GM08714 (cell line): ENCODE measurements around the gene IFITM10.

ENCODE experiments used
- H3K4me3 ChIP-seq: fragments of 200-500 bp; sonication (Bioruptor generic); 2 replicates; pipeline ENCODE4 v1.5.1; 2014; ENCODE audit warnings: mild to moderate bottlenecking, low read length, inconsistent platforms
- ZNF274 ChIP-seq: IDR thresholded peaks from 2 replicates; pipeline ENCODE4 v1.6.1; 2012; ENCODE audit warnings: mild to moderate bottlenecking, low read depth, low read length

IFITM10 gene

DNA sequence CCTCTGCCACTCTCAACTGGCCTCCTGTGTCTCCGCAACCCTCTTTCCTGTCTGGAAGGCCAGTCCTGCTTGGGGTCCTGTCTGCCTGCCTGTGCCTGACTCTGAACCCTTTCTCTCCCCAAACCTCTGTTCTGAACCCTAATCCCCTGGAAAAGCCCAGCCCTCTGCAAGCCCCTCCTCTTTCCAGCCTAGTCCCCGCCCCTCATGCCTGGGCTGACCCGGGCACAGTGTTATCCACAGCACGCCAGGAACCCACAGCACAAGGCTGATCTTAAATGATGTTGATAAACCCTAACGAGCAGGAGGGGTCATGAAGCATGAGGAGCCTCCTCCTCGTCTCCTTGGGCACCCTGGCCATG, at the start of gene IFITM10:
Gene IFITM10, minus strand, starts transcription at position 115 of the 359 bp plus-strand sequence. CDS start 153 bp downstream, outside the sequence.
- no peak for TF ChIP-seq ZNF274
- H3K4me3 ChIP-seq = no peak within 1 kb of the TSS

DNA sequence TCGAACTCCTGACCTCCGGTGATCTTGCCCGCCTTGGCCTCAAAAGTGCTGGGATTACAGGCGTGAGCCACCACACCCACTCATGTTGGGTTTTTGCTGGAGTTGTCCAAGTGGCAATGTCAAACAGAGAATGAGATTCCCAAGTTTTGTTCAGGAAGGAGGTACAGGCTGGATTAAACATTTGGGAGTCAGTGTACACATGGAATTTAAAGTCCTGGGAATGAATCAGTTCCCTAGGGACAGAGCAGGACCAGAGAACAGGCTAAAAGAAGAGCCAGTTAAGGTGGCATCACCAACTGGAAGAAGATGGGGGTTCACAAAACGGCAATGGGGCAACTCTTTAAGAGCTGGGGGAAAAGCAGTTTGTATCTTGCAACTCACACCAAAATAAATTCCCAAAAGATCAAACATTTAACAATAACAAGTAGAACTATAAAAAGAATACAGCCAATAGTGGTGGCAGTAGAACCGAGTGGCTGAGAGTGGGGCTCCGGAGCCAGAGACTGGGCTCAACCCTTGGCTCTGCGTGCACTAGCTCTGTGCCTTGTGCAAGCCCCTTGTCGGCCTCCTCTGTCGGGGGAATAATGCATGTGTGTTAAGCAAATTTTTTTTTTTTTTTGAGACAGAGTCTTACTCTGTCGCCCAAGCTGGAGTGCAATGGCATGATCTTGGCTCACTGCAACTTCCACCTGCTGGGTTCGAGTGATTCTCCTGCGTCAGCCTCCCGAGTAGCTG, 47.2 kb upstream of the IFITM10 start:
- TF ChIP-seq ZNF274 = no peak
- H3K4me3 ChIP-seq = no peak overlapping the region

DNA sequence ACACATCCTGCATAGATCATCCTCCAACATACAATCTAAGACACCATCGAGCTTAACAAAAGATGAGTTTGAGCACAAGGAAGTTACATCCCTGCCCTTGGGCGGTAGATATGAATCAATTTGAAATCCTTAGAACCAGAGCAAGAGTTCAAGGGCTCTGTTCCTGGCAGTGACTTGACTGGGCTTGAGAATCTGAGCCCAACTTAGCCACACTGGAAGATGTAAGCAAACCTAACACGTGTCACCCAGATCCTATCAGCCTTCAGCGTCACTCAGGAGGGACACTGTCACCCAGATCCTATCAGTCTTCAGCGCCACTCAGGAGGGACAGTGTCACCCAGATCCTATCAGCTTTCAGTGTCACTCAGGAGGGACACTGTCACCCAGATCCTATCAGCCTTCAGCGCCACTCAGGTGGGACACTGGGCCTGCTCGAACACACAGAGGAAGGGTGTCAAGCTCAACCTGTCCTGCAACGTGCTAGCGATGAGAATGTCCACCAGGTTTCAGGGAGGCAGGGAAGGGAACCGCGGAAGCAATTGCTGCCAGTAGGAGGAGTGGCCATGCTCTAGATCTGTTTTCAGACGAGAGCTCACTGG, 46.1 kb upstream of the IFITM10 start:
- H3K4me3 ChIP-seq = no peak overlapping the region
- TF ChIP-seq ZNF274 = no peak

DNA sequence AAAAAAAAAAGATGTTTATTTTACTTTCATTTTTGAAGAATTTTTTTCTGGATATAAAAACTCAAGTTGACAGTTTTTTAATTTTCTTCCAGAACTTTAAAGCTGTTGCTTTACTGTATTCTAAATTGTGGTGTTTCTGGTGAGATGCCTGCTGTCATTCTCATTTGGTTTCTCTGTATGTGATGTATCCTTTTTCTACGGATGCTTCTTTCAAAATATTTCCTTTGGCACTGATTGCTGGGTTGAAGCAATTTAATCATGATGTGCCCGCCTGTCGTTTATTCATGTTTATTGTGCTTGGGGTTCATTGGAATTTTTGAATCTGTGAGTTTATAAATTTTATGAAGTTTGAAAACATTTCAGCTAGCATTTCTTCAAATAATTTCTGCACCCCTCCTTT, 42.7 kb upstream of the IFITM10 start:
- H3K4me3 ChIP-seq = no peak overlapping the region
- no peak for TF ChIP-seq ZNF274

DNA sequence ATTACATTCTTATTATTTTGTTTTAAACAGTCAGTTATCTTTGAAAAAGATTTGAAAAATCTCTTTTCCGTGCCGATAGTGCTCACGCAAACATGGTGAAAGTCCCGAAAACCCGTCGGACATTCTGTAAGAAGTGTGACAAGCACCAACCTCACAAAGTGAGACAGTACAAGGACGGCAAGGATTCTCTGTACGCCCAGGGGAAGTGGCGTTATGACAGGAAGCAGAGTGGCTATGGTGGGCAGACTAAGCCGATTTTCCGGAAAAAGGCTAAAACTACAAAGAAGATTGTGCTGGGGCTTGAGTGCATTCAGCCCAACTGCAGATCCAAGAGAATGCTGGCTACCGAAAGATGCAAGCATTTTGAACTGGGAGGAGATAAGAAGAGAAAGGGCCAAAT, 42.1 kb upstream of the IFITM10 start:
- no peak for TF ChIP-seq ZNF274
- no peak overlapping the region for H3K4me3 ChIP-seq

DNA sequence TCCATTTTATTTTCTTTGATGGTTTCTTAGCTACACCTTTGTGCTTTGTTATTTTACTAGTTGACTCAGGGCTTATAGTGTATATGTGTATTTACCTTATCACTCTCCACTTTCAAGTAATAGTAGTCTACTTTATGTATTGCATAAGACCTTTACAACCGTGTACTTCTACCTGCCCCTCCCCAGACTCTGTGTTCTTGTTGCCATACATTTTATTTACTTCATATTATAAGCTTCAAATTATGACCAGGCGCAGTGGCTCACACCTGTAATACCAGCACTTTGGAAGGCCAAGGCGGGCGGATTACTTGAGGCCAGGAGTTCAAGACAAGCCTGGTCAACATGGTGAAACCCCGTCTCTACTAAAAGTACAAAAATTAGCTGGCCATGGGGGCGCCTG, 41.5 kb upstream of the IFITM10 start:
- no peak for TF ChIP-seq ZNF274
- H3K4me3 ChIP-seq = no peak overlapping the region

DNA sequence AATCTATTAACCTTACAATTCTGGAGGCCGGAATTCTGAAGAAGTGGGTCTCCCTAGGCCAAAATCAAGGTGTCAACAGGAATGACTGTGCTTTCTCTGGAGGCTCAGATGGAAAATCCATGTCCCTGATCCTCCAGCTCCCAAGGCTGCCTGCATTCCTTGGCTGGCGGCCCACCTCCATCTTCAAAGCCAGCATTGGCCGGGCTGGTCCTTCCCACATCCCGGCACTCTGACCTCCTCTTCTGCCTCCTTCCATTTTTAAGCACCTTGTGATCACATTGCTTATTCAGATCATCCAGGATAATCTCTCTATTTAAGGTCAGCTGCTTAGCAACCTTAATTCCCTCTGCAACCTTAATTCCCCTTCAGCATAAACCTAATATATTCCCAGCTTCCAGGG, 36.1 kb upstream of the IFITM10 start:
- TF ChIP-seq ZNF274 = no peak
- H3K4me3 ChIP-seq = no peak overlapping the region

DNA sequence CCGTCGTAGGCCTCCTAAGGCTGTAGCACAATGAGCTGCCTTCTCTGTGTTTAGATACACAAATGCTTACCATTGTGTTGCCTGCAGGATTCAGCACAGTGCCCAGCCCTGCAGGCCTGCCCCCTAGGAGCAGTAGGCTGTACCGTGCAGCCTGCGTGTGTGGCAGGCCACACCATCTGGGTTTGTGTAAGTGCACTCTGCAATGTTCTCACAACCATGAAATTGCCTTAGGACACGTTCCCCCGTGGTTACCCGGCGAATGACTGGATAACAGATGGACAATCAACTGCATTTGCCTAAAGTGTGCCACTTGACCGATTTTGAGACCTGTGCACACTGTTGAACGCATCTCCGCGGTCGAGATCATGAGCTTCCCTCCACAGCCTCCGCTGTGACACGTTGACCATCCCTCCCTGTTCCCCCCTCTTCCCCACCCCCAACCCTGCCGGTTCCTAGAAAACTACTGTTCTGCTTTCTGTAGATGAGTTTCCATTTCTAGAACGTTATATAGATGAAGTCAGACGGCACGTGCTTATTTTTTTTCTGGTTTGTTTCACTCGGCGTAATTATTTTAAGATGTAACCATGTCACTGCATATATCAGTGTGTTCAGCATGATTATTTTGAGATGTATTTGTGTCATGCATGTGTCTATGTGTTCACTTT, 35.5 kb upstream of the IFITM10 start:
- H3K4me3 ChIP-seq = no peak overlapping the region
- no peak for TF ChIP-seq ZNF274

DNA sequence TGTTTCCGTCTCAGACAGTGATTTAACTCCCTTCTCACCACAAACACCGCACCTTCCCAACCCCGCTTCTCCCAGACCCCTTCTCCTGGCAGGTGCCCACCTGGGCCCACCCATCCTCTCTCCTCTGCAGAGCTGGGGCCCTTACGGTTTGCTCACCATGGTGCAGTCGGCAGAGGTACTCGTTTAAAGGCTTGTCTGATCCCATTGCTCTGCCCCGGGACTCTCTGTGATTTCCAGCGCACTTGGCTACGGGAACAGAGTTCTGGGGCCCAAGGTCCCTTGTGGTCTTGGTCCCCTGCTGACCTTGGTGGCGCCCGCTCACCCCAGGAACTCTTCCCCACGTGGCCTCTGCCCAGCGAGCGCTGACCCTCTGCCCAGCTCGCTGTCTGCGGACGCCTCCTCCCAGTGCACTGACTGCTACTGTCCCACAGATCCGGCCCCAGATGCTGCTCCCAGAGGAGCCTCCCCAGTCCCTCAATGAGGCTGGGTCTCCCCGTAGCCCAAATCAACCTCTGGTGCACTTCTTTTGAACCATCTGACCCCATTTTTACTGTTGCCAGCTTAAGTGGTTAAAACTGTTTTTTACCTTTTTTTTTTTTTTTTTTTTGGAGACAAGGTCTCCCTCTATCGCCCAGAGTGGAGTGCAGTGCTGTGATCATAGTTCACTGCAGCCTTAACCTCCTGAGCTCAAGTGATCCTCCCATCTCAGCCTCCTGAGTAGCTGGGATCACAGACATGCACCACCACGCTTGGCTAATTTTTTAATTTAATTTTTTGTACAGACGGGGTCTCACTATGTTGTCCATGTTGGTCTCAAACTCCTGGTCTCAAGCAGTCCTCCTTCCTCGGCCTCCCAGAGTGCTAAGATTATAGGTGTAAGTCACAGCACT, 34.6 kb upstream of the IFITM10 start:
- no peak overlapping the region for H3K4me3 ChIP-seq
- no peak for TF ChIP-seq ZNF274

DNA sequence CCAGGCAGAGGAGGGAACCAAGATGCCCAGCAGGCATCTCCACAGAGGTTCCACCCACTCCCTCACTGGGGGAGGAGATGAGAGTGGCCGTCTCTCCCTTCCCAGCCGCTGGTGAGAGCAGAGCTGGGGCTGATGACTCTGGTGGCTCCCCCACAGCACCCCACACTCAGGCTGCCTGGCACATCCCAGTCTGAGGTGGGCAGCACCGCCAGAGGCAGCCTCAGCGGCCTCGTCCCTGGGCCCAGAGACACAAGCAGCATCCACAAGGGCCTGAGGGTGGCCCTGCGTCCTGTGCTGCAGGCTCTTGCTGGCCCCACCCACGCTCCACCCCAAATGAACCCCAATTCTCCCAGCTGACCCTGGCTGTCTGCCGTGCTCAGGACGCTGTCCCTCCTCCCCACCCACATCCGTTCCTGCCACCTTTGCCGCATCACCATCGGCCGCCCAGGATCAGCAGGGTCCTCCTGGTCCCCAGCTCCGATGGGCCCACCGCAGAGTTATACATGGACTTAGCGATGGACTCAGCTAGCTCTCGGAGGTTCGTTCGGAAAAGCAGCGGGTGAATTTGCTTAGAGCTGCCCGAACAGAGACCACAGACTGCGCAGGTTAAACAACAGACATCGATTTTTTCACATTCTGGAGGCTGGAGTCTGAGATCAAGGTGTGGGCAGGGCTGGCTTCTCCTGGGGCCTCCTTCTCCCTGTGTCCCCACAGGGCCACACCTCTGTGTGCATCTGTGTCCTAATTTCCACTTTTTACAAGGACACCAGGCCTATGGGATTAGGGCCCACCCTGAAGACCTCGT, 33.5 kb upstream of the IFITM10 start:
- no peak for TF ChIP-seq ZNF274

DNA sequence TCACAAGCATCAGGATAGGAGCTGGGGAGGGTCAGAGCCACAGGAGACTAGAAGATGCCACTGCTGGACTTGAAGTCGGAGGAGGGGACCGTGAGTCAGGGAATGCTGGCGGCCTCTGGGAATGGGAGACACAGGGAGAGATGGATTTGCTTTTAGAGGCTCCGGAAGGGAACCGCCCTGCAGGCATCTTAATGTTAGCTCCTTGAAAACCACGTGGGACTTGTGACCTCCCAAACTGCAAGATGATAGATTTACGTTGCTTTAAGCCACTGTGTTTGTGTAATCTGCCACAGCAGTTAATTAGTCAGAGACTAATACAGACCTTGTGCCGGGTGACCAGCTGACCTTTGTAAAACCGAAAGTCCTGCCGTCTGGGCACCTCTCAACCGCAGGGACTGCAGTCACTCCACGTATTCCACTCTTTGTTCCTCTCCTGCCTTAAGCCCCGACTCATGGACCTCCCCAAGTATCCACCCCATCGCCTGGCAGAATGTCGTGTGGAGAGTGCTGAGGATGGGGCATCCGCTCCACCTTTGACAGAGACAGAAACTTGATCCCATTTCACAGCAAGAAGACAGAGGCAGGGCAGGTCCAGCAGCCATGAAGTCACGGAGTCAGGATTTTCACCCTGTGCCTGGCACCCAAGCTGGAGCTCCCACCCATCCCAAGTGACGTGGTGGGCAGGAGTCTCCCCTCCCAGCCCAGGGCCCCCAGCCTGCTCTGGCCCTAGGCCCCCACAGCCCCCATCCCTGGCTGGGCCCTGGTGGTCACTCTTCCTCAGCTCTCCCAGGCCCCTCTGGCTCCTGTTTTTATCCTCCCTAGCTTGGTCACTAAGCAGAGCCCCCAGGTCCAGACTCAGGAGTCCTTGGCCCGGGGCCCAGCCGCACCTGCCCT, 32.7 kb upstream of the IFITM10 start:
- no peak overlapping the region for H3K4me3 ChIP-seq
- TF ChIP-seq ZNF274 = no peak

More for the DNA sequence above, 33.5 kb upstream of the IFITM10 start:
- H3K4me3 ChIP-seq = no peak overlapping the region

DNA sequence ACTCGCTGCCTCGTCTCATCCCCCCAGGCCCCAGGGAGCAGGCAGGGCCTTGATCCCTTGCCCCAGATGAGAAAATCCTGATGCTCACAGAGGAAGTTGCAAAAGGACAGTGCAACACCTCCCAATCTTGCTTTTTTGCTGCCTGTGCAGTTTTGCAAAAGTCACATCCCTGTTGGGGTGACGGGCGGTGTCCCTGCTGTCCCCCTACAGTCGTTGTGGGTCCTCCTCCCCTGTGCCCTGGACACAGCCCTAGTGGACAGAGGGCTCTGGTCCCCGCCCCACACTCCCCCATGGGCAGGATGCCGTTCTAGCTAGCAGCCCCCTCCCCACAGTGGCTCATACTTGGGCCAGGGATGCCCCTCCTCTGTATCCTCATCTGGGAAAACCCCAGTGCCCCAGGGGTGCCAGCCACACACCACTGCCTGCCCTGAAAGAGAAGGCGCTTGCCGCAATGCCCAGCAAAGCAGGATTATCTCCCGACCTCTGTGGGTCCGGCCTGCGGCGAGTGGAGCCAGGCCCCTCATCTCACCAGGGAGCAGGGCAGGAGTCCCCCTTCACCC, 31.7 kb upstream of the IFITM10 start:
- TF ChIP-seq ZNF274 = no peak
- no peak overlapping the region for H3K4me3 ChIP-seq
